Activated CD4-positive, alpha-beta T cell treated with anti-CD3 and anti-CD28 coated beads for 24 hours (primary cell): ENCODE data around the gene FAM229B.
A peak's percentile ranks its signal among the peaks of the same experiment; 100 is the strongest.
"Not testable (repeated sequence)": the region's sequence is repeated elsewhere in the genome, so short reads cannot be mapped to it uniquely, and the experiment has no call there.

ENCODE experiments used
- DNase-seq, 2 donors: peaks; one replicate each; pipeline ENCODE4 v3.0.0-alpha.2; 2020; ENCODE audit warnings: low read depth in 2 of 2

Gene FAM229B, protein sequence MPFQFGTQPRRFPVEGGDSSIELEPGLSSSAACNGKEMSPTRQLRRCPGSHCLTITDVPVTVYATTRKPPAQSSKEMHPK

GRCh38 chr6:112087136-112087911 is at the start of gene FAM229B, which contains the start of gene TUBE1:
Gene FAM229B, plus strand, starts transcription at chr6:112087591. Its CDS starts 11,693 bp downstream, at chr6:112099284.
Gene TUBE1, minus strand, starts transcription at chr6:112087482. Its CDS starts 48 bp downstream, at chr6:112087434.
- DNase-seq, result peak; percentile 75 to 81

GRCh38 chr6:112037783-112038216 is 49.6 kb upstream of the FAM229B start:
- DNase-seq, result no peak

GRCh38 chr6:112038268-112038667 is 49.1 kb upstream of the FAM229B start:
- no peak for DNase-seq

GRCh38 chr6:112038756-112039430 is 48.5 kb upstream of the FAM229B start:
- no peak for DNase-seq

DNA sequence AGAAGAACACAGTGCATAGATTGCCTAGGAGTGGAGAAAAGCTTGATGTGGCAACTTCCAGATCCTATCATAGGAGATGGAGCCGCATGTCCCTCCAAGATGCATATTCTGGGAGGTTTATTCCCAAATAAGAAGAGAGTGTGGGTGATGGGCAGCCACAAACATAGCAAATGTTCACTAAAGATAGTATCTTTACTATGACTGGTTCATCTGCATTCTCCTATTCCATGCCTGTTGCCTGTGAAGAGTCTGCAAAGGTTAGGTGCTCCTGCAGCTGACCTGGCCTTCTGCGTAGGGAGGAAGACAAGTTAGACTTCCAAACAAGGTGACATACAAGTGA is 48.0 kb upstream of the FAM229B start:
- DNase-seq, result no peak

DNA sequence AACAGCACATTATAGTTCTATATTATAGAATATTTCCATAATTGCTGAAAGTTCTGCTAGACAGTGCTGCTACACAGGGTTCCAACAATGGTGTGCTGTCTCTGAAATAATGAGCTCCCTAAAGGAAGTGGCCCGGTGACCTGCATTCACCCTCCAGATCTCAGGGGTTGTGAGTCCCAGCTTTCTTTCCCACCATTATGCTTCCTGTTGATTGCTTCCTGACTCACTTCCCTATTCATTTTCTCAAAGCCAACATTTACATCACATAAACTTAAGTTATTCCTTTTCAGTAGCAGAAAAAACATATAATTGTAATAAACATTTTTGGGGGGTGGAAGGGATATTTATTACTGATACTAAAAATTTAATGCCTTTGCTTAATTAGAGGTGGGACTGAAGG is 46.4 kb upstream of the FAM229B start:
- no peak for DNase-seq

DNA sequence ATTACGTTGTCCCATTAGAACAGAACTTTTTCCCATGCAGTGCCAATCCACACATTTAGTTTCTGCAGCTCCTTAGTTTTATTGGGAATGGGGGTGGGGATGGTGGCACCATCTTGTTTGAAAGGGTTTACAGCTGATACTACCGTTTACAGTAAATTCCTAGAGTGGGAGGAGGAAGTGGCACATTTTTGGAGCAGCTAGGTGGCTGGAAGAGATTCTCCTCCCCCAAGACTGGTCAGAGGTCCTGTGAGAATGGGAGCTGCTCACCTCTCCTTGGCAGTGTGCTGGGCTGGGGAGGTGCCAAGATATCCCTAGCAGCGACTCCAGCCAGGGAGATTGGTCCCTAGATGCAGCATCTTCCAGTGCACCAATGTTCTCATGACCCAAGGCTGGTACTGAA is 45.9 kb upstream of the FAM229B start:
- DNase-seq, result no peak

DNA sequence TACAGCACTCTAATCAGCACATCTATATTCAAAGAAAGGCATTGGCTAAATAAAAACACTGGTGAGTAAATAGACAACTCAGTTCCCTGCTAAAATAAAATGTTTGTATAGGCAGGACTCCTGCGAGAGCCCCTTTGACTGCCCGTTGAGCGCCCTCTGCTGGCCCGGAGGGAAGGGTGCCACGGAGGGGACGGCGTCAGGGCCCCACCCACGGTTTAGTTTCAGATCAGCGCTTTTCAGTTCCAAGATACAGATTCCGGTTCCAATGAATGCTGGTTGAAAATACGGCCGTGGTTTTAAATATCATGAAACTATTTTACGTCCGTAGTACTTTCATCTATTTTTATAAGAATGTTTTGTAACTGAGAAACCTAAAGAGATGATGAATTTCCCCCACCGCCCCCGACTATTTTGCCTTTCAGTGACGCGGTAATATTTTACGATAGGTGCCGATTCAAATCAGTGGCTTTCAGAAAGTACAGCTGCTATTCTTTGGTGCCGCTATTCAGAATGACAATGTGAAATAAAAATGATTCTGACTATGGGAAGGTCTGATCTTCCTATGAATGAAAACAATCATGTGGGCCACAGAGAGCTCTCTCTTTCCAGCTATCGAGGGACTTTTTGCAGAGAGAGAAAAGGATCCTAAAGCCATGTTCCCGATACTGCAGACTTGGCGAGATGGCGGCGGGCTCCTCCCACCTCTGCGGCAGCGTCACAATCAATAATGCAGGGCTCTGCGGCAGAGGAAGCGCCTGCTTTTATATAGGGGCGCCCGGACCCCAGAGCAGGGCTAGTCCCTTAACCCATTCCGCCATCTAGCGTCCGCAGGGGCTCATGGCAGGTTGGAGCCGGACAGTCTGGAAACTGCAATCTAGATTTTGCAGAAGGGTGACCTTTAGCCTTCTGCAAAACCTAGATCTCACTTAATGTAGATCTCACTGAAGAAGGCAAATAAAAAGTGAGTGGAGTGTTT is 44.1 kb upstream of the FAM229B start:
- DNase-seq, result peak; percentile 85 to 91

- no peak for DNase-seq
Observed at GRCh38 chr6:112044196-112044595, 43.2 kb upstream of the FAM229B start.

- no peak for DNase-seq
Observed at GRCh38 chr6:112044856-112045255, 42.5 kb upstream of the FAM229B start.

- not testable (repeated sequence) for DNase-seq
Observed at GRCh38 chr6:112047523-112047922, 39.9 kb upstream of the FAM229B start.

- DNase-seq, result no peak
Observed at GRCh38 chr6:112049026-112049799, 38.2 kb upstream of the FAM229B start.

DNA sequence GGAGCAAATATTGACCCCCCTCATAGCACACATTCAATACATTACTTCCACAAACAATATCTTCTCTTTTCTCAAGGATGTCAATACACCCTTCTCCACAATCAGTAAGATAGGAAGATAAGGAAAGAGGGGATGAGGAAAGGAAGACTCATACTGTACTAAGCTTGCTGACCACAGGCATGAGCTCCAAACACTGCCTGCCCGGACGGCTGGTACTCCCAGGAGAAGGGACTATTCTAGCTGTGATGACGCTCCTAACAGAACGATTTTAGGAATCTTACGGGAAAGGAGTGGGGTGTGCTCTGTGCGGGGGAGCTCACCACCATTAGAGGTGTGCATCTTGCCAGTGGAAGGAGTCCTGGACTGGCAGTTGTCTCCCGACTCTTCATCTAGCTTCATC is 37.4 kb upstream of the FAM229B start:
- no peak for DNase-seq

DNA sequence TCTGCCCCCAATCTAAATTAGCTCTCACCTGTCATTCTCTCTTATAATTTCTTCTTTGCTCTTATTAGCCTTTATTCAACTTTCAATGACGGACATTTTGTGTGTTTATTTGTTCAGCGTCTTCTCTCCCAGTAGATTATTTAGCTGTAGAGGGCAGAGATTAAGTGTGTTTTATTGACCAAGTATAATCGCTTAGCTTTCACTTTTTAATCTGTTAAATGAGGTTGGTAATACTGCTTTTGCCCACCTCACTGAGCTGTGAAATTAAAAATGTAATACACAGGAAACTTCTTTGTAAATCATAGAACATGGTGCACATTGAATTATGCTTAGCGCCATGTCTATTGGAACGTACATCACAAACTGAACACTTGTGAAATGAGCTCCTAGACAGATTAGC is 37.0 kb upstream of the FAM229B start:
- DNase-seq, result no peak

GRCh38 chr6:112051251-112051740 is 36.1 kb upstream of the FAM229B start:
- DNase-seq, result not testable (repeated sequence)

GRCh38 chr6:112054001-112054400 is 33.4 kb upstream of the FAM229B start, which contains the start of gene CCN6:
Gene CCN6, plus strand, starts transcription at chr6:112054104. Its CDS starts 254 bp downstream, at chr6:112054358.
- DNase-seq, result no peak

DNA sequence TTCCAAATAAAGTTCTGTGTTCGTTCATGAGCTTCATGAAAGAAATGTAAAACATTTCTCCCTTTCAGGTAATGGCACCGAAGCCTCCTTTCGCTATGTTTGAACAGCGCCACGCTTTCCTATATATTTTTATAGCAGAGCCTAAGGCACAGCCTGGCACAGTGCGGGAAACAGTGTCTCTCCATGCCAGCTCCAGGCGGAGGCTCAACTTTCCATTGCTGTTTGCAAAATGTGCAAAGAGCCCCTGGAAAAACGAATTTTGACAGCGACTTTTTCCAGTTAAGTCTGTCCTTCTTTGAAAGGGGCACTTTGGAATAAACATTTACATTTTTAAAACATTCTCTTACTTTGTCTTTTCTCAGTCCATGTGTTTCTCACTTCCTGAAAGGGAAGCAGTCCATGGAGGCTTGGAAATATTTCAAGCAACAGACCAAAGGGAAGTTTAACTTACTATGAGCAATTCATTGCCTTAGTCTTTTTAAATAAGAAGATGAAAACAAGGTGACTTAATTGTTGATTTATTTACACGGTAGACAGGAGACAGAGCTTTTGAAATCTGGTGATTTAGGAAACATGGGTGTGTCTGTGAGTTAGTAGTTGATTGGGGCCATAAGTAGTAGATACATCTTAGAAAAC is 32.7 kb upstream of the FAM229B start:
- DNase-seq, result no peak

- no peak for DNase-seq
Observed at GRCh38 chr6:112058243-112059032, 29.0 kb upstream of the FAM229B start.

- DNase-seq, result no peak
Observed at GRCh38 chr6:112061605-112062004, 25.8 kb upstream of the FAM229B start.
